ENCODE measurements around the gene SUV39H2. TPM values are rescaled to one million over a fixed set of nuclear protein-coding genes. Genes with fewer than 3 reads are reported as not detected.

Gene SUV39H2
- total and polyA plus RNA-seq, 2 experiments from 2014 or later, result 8.0 to 15.5 TPM

- Histone ChIP-seq H3K79me2 (peaks cover 34% of the 10 kb centered on the region), H2AFZ (peak overlapping the region; percentile 81), H3K4me2 (peak overlapping the region; percentile 94), H3K4me1 (ENCODE audit: insufficient read depth) (peaks cover 9% of the 10 kb centered on the region), H3K36me3 (replicated peaks; ENCODE audit: insufficient read depth, low read depth) (no peaks in the 10 kb centered on the region), H3K27ac (peak overlapping the region; percentile 94), H3K9me2 (replicated peaks; ENCODE audit: insufficient read depth) (no peaks in the 10 kb centered on the region), H3K4me3 (peak overlapping the region; percentile 71), H3K27me3 (no peaks in the 10 kb centered on the region), H3K9me3 (ENCODE audit: low read depth) (no peaks in the 10 kb centered on the region), H4K20me1 (ENCODE audit: insufficient read depth, poor library complexity, severe bottlenecking) (no peaks in the 10 kb centered on the region)
- peak; percentile 29 for DNase-seq (ENCODE audit: low spot score)
- TF ChIP-seq, protein P1, sequence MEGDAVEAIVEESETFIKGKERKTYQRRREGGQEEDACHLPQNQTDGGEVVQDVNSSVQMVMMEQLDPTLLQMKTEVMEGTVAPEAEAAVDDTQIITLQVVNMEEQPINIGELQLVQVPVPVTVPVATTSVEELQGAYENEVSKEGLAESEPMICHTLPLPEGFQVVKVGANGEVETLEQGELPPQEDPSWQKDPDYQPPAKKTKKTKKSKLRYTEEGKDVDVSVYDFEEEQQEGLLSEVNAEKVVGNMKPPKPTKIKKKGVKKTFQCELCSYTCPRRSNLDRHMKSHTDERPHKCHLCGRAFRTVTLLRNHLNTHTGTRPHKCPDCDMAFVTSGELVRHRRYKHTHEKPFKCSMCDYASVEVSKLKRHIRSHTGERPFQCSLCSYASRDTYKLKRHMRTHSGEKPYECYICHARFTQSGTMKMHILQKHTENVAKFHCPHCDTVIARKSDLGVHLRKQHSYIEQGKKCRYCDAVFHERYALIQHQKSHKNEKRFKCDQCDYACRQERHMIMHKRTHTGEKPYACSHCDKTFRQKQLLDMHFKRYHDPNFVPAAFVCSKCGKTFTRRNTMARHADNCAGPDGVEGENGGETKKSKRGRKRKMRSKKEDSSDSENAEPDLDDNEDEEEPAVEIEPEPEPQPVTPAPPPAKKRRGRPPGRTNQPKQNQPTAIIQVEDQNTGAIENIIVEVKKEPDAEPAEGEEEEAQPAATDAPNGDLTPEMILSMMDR (IDR thresholded peaks at IDR 0.05; ENCODE audit: poor library complexity), result no peak
- TF ChIP-seq EZH2phosphoT487 (IDR thresholded peaks at IDR 0.05; ENCODE audit: low read depth, severe bottlenecking, unreplicated experiment) (no peak), EZH2 (IDR thresholded peaks at IDR 0.05; ENCODE audit: borderline replicate concordance) (no peak)
- 14% methylated on average over 14 of the region's 14 CpGs for WGBS (ENCODE audit: low lambda C conversion rate, missing lambda C conversion rate)
Measured at GRCh38 chr10:14839305-14839695, 39.4 kb upstream of the SUV39H2 start.

- no peaks in the 10 kb centered on the region for H3K36me3 ChIP-seq (replicated peaks; ENCODE audit: insufficient read depth, low read depth)
- H3K4me1 ChIP-seq (ENCODE audit: insufficient read depth), result peaks cover 9% of the 10 kb centered on the region
- H2AFZ ChIP-seq, result no peak overlapping the region
- no peak overlapping the region for H3K4me3 ChIP-seq
- TF ChIP-seq, protein P1 (IDR thresholded peaks at IDR 0.05; ENCODE audit: poor library complexity), result no peak
- no peak for TF ChIP-seq EZH2phosphoT487 (IDR thresholded peaks at IDR 0.05; ENCODE audit: low read depth, severe bottlenecking, unreplicated experiment)
- no peak overlapping the region for H3K27ac ChIP-seq
- DNase-seq (ENCODE audit: low spot score), result no peak
- no peaks in the 10 kb centered on the region for H3K9me3 ChIP-seq (ENCODE audit: low read depth)
- no peaks in the 10 kb centered on the region for H4K20me1 ChIP-seq (ENCODE audit: insufficient read depth, poor library complexity, severe bottlenecking)
- peak overlapping the region; percentile 94 for H3K4me2 ChIP-seq
- WGBS (ENCODE audit: low lambda C conversion rate, missing lambda C conversion rate), result 94% methylated on average over 2 of the region's 2 CpGs
- no peaks in the 10 kb centered on the region for H3K27me3 ChIP-seq
- H3K79me2 ChIP-seq, result peaks cover 34% of the 10 kb centered on the region
- no peaks in the 10 kb centered on the region for H3K9me2 ChIP-seq (replicated peaks; ENCODE audit: insufficient read depth)
Measured at GRCh38 chr10:14840178-14840577, 38.5 kb upstream of the SUV39H2 start.

GRCh38 chr10:14843327-14843988 is 35.2 kb upstream of the SUV39H2 start:
- 96% methylated on average over 15 of the region's 15 CpGs for WGBS (ENCODE audit: low lambda C conversion rate, missing lambda C conversion rate)
- no peaks in the 10 kb centered on the region for H3K36me3 ChIP-seq (replicated peaks; ENCODE audit: insufficient read depth, low read depth)
- H3K4me2 ChIP-seq, result no peak overlapping the region
- no peaks in the 10 kb centered on the region for H4K20me1 ChIP-seq (ENCODE audit: insufficient read depth, poor library complexity, severe bottlenecking)
- no peaks in the 10 kb centered on the region for H3K9me2 ChIP-seq (replicated peaks; ENCODE audit: insufficient read depth)
- H3K4me3 ChIP-seq, result no peak overlapping the region
- H3K27me3 ChIP-seq, result no peaks in the 10 kb centered on the region
- H3K27ac ChIP-seq, result no peak overlapping the region
- peaks cover 29% of the 10 kb centered on the region for H3K79me2 ChIP-seq
- TF ChIP-seq EZH2 (IDR thresholded peaks at IDR 0.05; ENCODE audit: borderline replicate concordance) (no peak), EZH2phosphoT487 (IDR thresholded peaks at IDR 0.05; ENCODE audit: low read depth, severe bottlenecking, unreplicated experiment) (no peak)
- TF ChIP-seq, protein P1 (IDR thresholded peaks at IDR 0.05; ENCODE audit: poor library complexity), result no peak
- no peak overlapping the region for H2AFZ ChIP-seq
- H3K9me3 ChIP-seq (ENCODE audit: low read depth), result no peaks in the 10 kb centered on the region
- no peaks in the 10 kb centered on the region for H3K4me1 ChIP-seq (ENCODE audit: insufficient read depth)
- DNase-seq (ENCODE audit: low spot score), result no peak

Measured in hepatocyte (in vitro differentiated cells).